Mesenchymal stem cell (in vitro differentiated cells and primary cell): ENCODE measurements around the gene BEND7.

ENCODE experiments used
- DNase-seq: peaks from one replicate; pipeline ENCODE4 v3.0.0-alpha.2; 2013
- H2AFZ ChIP-seq: one replicate; pipeline ENCODE4 v1.6.1; 2013; ENCODE audit warnings: low read depth, mild to moderate bottlenecking, control low read depth, inconsistent platforms, low read length, moderate library complexity
- H2AK5ac ChIP-seq: 2 replicates; pipeline ENCODE4 v1.6.1; 2013; ENCODE audit warnings: low read length, moderate library complexity, mild to moderate bottlenecking, inconsistent platforms; ENCODE audit not compliant: severe bottlenecking
- H2BK120ac ChIP-seq: one replicate; pipeline ENCODE4 v1.6.1; 2013; ENCODE audit warnings: low read depth, mild to moderate bottlenecking, inconsistent platforms, low read length, moderate library complexity
- H2BK12ac ChIP-seq, 2 experiments: one replicate each; pipeline ENCODE4 v1.6.1; 2013; ENCODE audit warnings: inconsistent platforms in 2 of 2, low read length in 2 of 2, mild to moderate bottlenecking in 2 of 2, moderate library complexity in 2 of 2, control low read depth in 1 of 2
- H2BK15ac ChIP-seq: one replicate; pipeline ENCODE4 v1.6.1; 2013; ENCODE audit warnings: mild to moderate bottlenecking, low read depth, inconsistent platforms; ENCODE audit not compliant: poor library complexity, severe bottlenecking
- H2BK5ac ChIP-seq: 2 replicates; pipeline ENCODE4 v1.6.1; 2013; ENCODE audit warnings: low read depth, mild to moderate bottlenecking, low read length, control low read depth, inconsistent platforms; ENCODE audit not compliant: poor library complexity, severe bottlenecking
- H3K14ac ChIP-seq, 2 experiments: one replicate each; pipeline ENCODE4 v1.6.1; 2013; ENCODE audit warnings: inconsistent platforms in 2 of 2, low read length in 2 of 2, control low read depth in 1 of 2, mild to moderate bottlenecking in 1 of 2, moderate library complexity in 1 of 2
- H3K18ac ChIP-seq, 2 experiments: one replicate each; pipeline ENCODE4 v1.6.1; 2013; ENCODE audit warnings: inconsistent platforms in 2 of 2, low read length in 2 of 2, control low read depth in 1 of 2, low read depth in 1 of 2, mild to moderate bottlenecking in 1 of 2
- H3K23ac ChIP-seq, 2 experiments: one replicate each; pipeline ENCODE4 v1.6.1; 2013; ENCODE audit warnings: inconsistent platforms in 2 of 2, low read length in 2 of 2, mild to moderate bottlenecking in 2 of 2, moderate library complexity in 2 of 2, control low read depth in 1 of 2
- H3K27ac ChIP-seq: 2 replicates; pipeline ENCODE4 v1.5.1; 2013; ENCODE audit warnings: mild to moderate bottlenecking, moderate library complexity, low read length, control low read depth, inconsistent platforms; ENCODE audit not compliant: poor library complexity, severe bottlenecking
- H3K27me3 ChIP-seq, 2 experiments: 2 replicates each; pipeline versions ENCODE4 v1.6.1 to v1.7.0; 2013; ENCODE audit warnings: low read length in 2 of 2, mild to moderate bottlenecking in 2 of 2, moderate library complexity in 2 of 2, control low read depth in 1 of 2, inconsistent platforms in 1 of 2; ENCODE audit not compliant: control insufficient read depth in 1 of 2, insufficient read depth in 1 of 2
- H3K36me3 ChIP-seq, 2 experiments: 2 replicates each; pipeline versions ENCODE4 v1.6.1 to v1.7.0; 2013; ENCODE audit warnings: low read length in 2 of 2, control low read depth in 1 of 2, inconsistent platforms in 1 of 2, low read depth in 1 of 2, mild to moderate bottlenecking in 1 of 2; ENCODE audit not compliant: insufficient read depth in 2 of 2, control insufficient read depth in 1 of 2
- H3K4ac ChIP-seq, 2 experiments: one replicate each; pipeline ENCODE4 v1.6.1; 2013; ENCODE audit warnings: inconsistent platforms in 2 of 2, low read length in 2 of 2, mild to moderate bottlenecking in 2 of 2, moderate library complexity in 2 of 2, control low read depth in 1 of 2, low read depth in 1 of 2
- H3K4me1 ChIP-seq: 2 replicates; pipeline ENCODE4 v1.6.1; 2013; ENCODE audit warnings: low read depth, low read length, control low read depth; ENCODE audit not compliant: control insufficient read depth, insufficient read depth
- H3K4me2 ChIP-seq: 2 replicates; pipeline ENCODE4 v1.6.1; 2013; ENCODE audit warnings: low read length, mild to moderate bottlenecking, inconsistent platforms; ENCODE audit not compliant: poor library complexity, severe bottlenecking
- H3K4me3 ChIP-seq, 2 experiments: 2 replicates each; pipeline versions ENCODE4 v1.5.1 to v1.7.0; 2013; ENCODE audit warnings: low read length in 2 of 2, mild to moderate bottlenecking in 2 of 2, control low read depth in 1 of 2, low read depth in 1 of 2; ENCODE audit not compliant: insufficient read depth in 1 of 2
- H3K79me1 ChIP-seq: replicated peaks from 2 replicates; pipeline ENCODE4 v1.6.1; 2013; ENCODE audit warnings: mild to moderate bottlenecking, control low read depth, low read length, inconsistent platforms; ENCODE audit not compliant: poor library complexity, severe bottlenecking
- H3K9ac ChIP-seq: 2 replicates; pipeline ENCODE4 v1.7.0; 2013; ENCODE audit warnings: mild to moderate bottlenecking, low read length, moderate library complexity
- H3K9me3 ChIP-seq: 2 replicates; pipeline ENCODE4 v1.7.0; 2013; ENCODE audit warnings: mild to moderate bottlenecking, low read length; ENCODE audit not compliant: control insufficient read depth
- H4K8ac ChIP-seq: one replicate; pipeline ENCODE4 v1.6.1; 2013; ENCODE audit warnings: inconsistent platforms, mild to moderate bottlenecking, low read length, moderate library complexity
- H4K91ac ChIP-seq: one replicate; pipeline ENCODE4 v1.6.1; 2013; ENCODE audit warnings: mild to moderate bottlenecking, low read length, inconsistent platforms
- WGBS: methylation state at CpG from one replicate; pipeline ENCODE4 v1.1.7; 2013; ENCODE audit warnings: mixed read lengths; 5-methylcytosine and 5-hydroxymethylcytosine counted together

The BEND7 gene

DNA sequence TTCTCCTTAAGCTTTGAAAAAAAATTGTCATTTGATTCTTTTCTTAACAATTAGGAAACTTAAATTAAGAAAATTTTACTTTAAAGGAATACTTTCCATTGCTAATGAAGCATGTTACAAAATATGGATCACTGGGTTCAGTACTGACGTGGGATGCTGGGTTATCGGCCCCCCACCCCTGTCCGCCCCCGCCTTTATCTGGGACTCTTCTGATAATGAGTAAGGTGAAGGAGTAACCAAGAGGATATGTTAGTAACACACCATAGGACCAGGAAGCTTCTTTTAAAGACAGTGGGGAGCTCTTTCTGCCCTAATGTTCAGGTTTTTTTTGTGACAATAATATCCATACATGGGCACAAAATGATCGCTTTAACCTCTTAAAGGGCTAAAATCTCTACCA lies 29.7 kb downstream of the BEND7 start:
- no peak overlapping the region for H3K9ac ChIP-seq
- H3K79me1 ChIP-seq: peaks cover 6% of the 10 kb centered on the region
- H3K4me1 ChIP-seq: peaks cover 11% of the 10 kb centered on the region
- H3K14ac ChIP-seq: no peak overlapping the region
- no peak overlapping the region for H2BK5ac ChIP-seq
- H3K27ac ChIP-seq: no peak overlapping the region
- H3K4ac ChIP-seq: no peak overlapping the region
- H3K23ac ChIP-seq: no peak overlapping the region
- H3K36me3 ChIP-seq: peaks cover 6 to 8% of the 10 kb centered on the region in 2 experiments
- no peak overlapping the region for H4K8ac ChIP-seq
- H2AK5ac ChIP-seq: no peak overlapping the region
- WGBS: 98% methylated on average over 5 of the region's 5 CpGs
- no peak overlapping the region for H4K91ac ChIP-seq
- H3K18ac ChIP-seq: no peak overlapping the region
- H3K27me3 ChIP-seq: no peaks in the 10 kb centered on the region
- H2AFZ ChIP-seq: no peak overlapping the region
- DNase-seq: no peak
- H2BK120ac ChIP-seq: no peak overlapping the region
- no peaks in the 10 kb centered on the region for H3K9me3 ChIP-seq
- H2BK12ac ChIP-seq: no peak overlapping the region
- no peak overlapping the region for H3K4me3 ChIP-seq
- no peak overlapping the region for H2BK15ac ChIP-seq
- no peak overlapping the region for H3K4me2 ChIP-seq

GRCh38 chr10:13496931-13497330 lies 31.9 kb downstream of the BEND7 start:
- Histone ChIP-seq H3K4ac (no peak overlapping the region), H3K9me3 (no peaks in the 10 kb centered on the region), H3K18ac (no peak overlapping the region), H3K27ac (no peak overlapping the region), H3K79me1 (peaks cover 3% of the 10 kb centered on the region), H2BK12ac (no peak overlapping the region), H3K36me3 (peaks cover 6 to 8% of the 10 kb centered on the region in 2 experiments), H2AK5ac (no peak overlapping the region), H3K9ac (no peak overlapping the region), H3K27me3 (no peaks in the 10 kb centered on the region), H2BK5ac (no peak overlapping the region), H2BK15ac (no peak overlapping the region), H3K23ac (no peak overlapping the region), H3K4me3 (no peak overlapping the region), H3K4me2 (no peak overlapping the region), H3K4me1 (no peaks in the 10 kb centered on the region), H3K14ac (no peak overlapping the region), H2AFZ (no peak overlapping the region), H2BK120ac (no peak overlapping the region), H4K8ac (no peak overlapping the region), H4K91ac (no peak overlapping the region)
- 95% methylated on average over 7 of the region's 8 CpGs for WGBS
- DNase-seq: no peak

- H4K91ac ChIP-seq: no peak overlapping the region
- no peaks in the 10 kb centered on the region for H3K27me3 ChIP-seq
- H2BK5ac ChIP-seq: no peak overlapping the region
- H3K4me1 ChIP-seq: no peaks in the 10 kb centered on the region
- H3K9ac ChIP-seq: no peak overlapping the region
- H3K18ac ChIP-seq: no peak overlapping the region
- H3K4me3 ChIP-seq: no peak overlapping the region
- 94% methylated on average over 7 of the region's 8 CpGs for WGBS
- H3K79me1 ChIP-seq: peaks cover 3% of the 10 kb centered on the region
- H2BK120ac ChIP-seq: no peak overlapping the region
- DNase-seq: no peak
- no peak overlapping the region for H2AFZ ChIP-seq
- H4K8ac ChIP-seq: no peak overlapping the region
- H2BK15ac ChIP-seq: no peak overlapping the region
- H3K27ac ChIP-seq: no peak overlapping the region
- H3K9me3 ChIP-seq: no peaks in the 10 kb centered on the region
- no peak overlapping the region for H3K23ac ChIP-seq
- peaks cover 6 to 8% of the 10 kb centered on the region in 2 experiments for H3K36me3 ChIP-seq
- H3K14ac ChIP-seq: no peak overlapping the region
- no peak overlapping the region for H2AK5ac ChIP-seq
- no peak overlapping the region for H2BK12ac ChIP-seq
- no peak overlapping the region for H3K4me2 ChIP-seq
- no peak overlapping the region for H3K4ac ChIP-seq
These were observed 32.6 kb downstream of the BEND7 start for GRCh38 chr10:13496164-13496563.

DNA sequence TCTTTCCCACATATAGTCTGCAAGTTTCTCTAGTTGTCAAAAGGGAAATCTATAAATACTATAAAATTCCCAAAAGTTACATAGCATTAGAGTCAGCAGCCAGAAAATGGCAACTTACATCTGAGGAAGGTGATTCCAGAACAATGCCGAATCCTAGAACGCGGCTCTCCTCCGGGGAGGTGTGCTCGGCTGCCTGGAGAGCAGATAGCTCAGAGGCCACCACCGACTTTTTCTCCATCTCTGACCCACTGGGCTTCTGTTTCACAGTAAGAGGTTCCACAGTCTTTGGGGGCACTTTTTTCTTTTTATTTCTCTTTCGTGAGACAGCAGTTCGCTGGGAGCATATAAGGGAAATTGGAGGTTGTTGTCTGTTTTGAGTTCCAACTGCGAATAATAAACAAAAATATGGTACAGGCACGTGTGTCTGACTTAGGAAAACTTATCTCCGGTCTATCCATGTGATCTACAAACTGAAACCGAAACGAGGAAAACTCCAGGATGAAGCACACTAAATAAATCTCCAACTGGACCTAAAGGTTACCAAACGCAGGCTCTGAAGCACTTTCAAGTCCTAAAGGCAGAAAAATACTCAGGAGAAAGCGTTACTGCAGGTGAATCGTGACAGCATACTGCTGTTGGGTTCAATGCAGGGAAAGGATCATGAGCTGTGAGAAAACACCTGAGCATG lies 36.2 kb downstream of the BEND7 start:
- Histone ChIP-seq H4K8ac (no peak overlapping the region), H3K4me1 (no peaks in the 10 kb centered on the region), H2AFZ (no peak overlapping the region), H2BK15ac (no peak overlapping the region), H3K4me2 (no peak overlapping the region), H3K36me3 (peaks cover 6 to 13% of the 10 kb centered on the region in 2 experiments), H2BK120ac (no peak overlapping the region), H3K4me3 (peak overlapping the region in 1 of 2 experiments; percentile 56), H3K9me3 (no peaks in the 10 kb centered on the region), H2AK5ac (no peak overlapping the region), H4K91ac (no peak overlapping the region), H3K79me1 (no peaks in the 10 kb centered on the region), H3K9ac (peak overlapping the region; percentile 67), H2BK12ac (no peak overlapping the region), H3K14ac (no peak overlapping the region), H3K23ac (no peak overlapping the region), H3K4ac (no peak overlapping the region), H3K27me3 (no peaks in the 10 kb centered on the region), H2BK5ac (no peak overlapping the region), H3K18ac (no peak overlapping the region), H3K27ac (no peak overlapping the region)
- WGBS: 93% methylated on average over 15 of the region's 16 CpGs
- DNase-seq: no peak
